NCI-H82 treated with DMSO at 0.1 percent for 48 hours (cell line): Measurements from ENCODE around the gene ADAMTS14.
A peak's percentile ranks its signal among the peaks of the same experiment; 100 is the strongest.

ENCODE experiments used
- DNase-seq: peaks from one replicate; lab custom pipeline; 2025; ENCODE audit not compliant: unreplicated experiment; lab: John Stamatoyannopoulos, UW

Gene ADAMTS14

GRCh38 chr10:70692043-70692603 is 19.8 kb downstream of the ADAMTS14 start:
- no peak for DNase-seq

- DNase-seq = no peak
Observed at GRCh38 chr10:70693619-70694335, 21.5 kb downstream of the ADAMTS14 start.

DNA sequence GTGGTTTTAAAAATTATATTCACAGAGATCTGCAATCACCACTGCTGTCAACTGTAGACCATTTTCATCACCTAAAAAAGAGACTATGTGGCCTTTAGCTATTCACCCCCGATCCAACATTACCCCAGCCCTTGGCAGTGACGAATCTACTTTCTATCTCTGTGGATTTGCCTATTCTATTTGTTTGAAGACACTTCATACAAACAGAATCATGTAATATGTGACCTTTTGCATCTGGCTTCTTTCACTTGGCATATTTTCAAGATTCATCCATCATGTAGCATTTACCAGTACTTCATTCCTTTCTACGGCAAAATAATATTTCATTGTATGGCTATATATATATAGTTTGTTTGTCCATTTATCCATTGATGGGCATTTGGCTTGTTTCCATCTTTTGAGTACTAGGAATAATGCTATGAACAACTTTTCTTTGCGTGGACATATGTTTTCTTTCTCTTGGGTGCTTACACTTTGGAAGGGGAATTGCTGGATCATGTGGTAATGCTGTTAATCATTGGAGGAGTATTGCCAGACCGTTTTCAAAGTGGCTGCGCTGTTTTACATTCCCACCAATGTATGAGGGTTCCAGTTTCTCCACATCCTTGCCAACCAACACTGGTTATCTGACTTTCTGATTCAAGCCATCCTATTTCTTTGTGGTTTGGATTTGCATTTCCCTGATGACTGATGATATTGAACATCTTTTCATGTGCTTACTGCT is 22.3 kb downstream of the ADAMTS14 start:
- DNase-seq = no peak

- no peak for DNase-seq
Observed at GRCh38 chr10:70695241-70696030, 23.1 kb downstream of the ADAMTS14 start.

GRCh38 chr10:70698211-70698610 is 25.9 kb downstream of the ADAMTS14 start:
- no peak for DNase-seq

DNA sequence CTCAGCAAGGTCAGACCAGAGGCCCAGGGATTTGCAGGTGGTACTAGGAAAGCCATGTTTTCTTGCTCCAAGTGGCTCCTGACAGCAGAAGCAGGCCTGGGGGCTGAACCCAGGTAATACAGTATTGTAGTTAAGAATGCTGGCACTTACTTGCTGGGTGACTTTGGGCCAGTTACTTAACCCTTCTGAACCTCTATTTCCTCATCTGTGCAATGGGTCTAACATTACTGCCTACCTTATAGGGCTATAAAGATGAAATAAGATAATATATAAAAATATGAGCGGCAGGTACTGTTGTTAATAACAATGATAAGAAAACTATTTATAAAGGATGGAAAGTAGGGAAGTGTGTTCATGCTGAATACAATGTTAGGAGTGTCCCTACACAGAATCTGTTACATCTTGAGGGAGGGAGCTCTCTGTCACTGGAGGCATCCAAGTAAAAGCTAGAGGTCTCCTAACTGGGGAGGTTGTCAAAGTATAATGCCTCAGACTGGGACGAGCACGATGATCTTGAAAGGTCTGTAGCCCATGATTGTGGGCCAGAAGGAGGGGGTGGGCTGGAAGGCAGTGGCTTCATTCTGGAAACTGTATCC is 26.9 kb downstream of the ADAMTS14 start:
- DNase-seq = no peak

DNA sequence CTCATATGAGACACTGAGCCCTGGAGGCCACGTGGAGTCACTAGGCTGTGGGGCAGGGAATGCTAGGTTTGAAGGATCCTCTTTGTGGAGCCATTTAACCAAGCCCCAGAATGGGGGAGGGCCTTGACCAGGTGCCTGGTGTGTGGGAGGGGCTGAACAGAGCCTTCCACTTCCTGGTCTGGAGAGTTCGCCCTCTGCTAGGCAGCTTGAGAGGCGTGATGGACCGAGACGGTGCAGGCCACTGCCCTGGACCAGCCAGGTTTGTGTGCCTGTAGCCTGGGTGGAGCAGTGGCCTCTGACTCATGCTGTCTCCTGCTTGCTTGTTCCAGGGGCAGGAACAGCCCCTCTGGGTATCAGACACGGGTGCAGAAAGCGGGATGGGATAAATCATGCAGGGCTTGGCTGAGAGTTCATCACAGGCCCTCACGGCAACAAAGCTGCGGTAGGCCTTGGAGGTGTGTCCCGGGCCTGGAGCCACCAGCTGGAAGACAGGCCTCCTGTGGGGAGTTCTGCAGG is 27.4 kb downstream of the ADAMTS14 start:
- DNase-seq = no peak

- no peak for DNase-seq
Observed at GRCh38 chr10:70702190-70702763, 30.0 kb downstream of the ADAMTS14 start.

DNA sequence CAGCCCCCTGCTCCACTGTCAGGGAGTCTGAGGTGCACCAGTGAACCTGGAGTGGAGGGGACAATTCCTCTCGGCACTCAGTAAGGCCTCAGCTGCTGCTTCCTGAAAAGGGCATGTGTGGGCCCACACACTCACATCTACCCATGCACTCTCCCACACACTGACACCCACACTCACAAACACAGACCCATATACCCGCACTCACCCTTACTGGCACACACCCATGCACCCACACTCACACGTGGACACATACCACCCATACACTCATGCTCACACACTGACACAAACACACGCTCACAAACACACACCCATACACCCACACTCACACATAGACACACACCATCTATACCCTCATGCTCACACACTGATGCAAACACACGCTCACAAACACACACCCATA is 31.9 kb downstream of the ADAMTS14 start:
- no peak for DNase-seq

DNA sequence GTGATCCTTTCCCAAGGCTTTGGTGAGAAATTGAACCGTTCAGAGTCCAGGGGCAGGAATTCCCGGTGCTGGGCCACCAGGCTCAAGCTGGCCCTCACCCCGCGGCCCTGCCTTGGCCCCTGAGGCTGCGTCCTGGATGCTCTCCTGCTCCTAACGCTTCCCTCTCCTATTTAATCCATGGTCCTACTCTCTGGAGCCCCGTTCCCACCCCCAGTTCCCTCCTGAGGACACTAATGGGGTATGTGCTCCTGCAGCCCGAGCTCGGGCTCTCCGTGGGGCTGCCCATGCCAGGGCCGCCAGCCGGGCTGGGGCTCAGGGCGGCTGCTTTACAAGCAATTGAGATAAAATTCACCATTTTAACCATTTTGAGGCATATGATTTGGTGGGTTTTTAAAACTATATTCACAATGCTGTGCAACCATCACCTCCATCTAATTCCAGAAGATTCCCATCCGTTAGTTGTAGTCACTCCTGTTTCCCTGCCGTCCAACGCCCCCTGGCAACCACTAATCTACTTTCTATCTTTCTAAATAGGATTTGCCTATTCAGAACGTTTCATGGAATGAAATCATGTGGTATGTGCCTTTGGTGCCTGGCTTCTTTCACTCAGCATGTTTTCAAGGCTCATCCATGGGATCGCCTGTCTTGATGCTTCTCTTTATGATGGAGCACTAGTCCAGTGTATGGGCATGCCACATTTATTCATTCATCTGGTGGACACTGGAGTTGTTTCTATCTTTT is 33.0 kb downstream of the ADAMTS14 start:
- peak; percentile 2 for DNase-seq

GRCh38 chr10:70711177-70711576 is 38.9 kb downstream of the ADAMTS14 start:
- DNase-seq = no peak

GRCh38 chr10:70711911-70712310 is 39.6 kb downstream of the ADAMTS14 start:
- DNase-seq = no peak

DNA sequence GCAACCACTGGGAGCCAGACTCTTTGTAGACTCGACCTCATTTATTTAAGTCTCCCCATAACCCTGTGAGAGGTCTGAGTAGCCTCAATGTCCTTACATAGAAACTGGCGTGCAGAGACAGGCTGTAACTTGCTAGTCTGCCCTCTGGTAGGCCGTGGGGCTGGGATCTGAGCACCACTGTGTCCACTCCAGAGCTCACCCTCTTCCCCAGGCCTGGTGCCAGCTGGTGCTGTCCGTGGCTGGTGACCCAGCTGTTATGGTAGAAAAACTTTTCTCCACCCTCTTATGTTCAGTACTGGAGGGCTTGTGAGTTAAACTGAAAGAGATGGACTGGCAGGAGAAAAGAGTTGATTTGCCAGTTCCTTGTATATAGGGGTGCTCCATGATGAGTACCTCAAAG is 41.9 kb downstream of the ADAMTS14 start:
- no peak for DNase-seq

DNA sequence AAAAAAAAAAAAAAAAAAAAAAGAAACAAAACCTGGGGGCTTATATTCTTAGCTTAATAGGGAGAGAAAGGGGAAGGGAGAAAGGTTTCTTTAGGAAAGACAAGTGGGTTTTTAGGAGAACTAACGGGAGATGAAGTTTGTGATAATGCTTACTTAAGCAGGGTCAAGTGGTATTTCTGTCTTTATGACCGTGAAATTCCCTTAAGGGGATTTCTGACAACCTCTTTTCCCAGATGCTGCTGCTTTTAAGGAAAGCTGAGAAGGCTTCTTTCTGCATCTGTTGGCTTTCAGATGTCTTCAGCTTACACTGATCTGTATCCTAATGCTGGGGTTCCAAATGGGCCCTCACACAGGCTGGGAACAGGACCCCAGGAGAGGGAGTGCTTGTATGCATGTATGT is 42.6 kb downstream of the ADAMTS14 start:
- DNase-seq = peak; percentile 52

- DNase-seq = peak; percentile 76
Observed at GRCh38 chr10:70715853-70716795, 43.8 kb downstream of the ADAMTS14 start.

- no peak for DNase-seq
Observed at GRCh38 chr10:70722820-70723424, 50.6 kb downstream of the ADAMTS14 start.

DNA sequence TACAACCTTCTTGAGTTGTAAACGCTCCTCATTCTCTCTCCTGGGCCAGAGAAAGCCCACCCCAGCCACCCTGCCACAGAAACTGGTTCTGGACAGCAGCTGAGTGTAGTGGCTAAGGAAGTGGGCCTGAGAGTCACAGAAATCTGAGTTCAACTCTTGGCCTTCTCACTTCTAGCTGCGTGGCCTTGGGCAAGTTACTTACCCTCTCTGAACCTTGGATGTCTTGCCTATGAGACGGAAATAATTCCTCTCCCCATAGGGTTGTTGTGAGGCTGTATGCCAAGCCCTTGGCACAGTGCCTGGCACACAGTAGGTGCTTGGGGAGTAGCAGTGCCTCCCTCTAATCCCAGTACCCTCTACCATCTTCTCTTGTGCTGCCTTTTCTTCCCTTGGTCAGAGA is 51.5 kb downstream of the ADAMTS14 start:
- no peak for DNase-seq

GRCh38 chr10:70726909-70727495 is 54.7 kb downstream of the ADAMTS14 start:
- no peak for DNase-seq
